ENCODE results near the gene TESK2. TPM values are rescaled to one million over a fixed set of nuclear protein-coding genes. Genes with fewer than 3 reads are reported as not detected.

TESK2 gene
- total and polyA plus RNA-seq, 7 donors = 4.3 to 9.2 (median 7.1) TPM

GRCh38 chr1:45430490-45430889 lies 60.5 kb downstream of the TESK2 start:
- no peaks in the 10 kb centered on the region for H3K4me1 ChIP-seq
- 91 to 92% methylated on average over 5 of the region's 5 CpGs for WGBS, 2 donors
- no peaks in the 10 kb centered on the region for H3K9me3 ChIP-seq
- no peak overlapping the region for H3K4me3 ChIP-seq
- intact Hi-C loops (cut with DNase I) = no loop called here
- no peaks in the 10 kb centered on the region for H3K36me3 ChIP-seq
- H3K27ac ChIP-seq = no peak overlapping the region
- DNase-seq = no peak
- TF ChIP-seq POLR2A (IDR thresholded peaks at IDR 0.05) (no peak), EP300 (IDR thresholded peaks at IDR 0.05) (no peak), POLR2AphosphoS5 (IDR thresholded peaks at IDR 0.05) (no peak), CTCF (IDR thresholded peaks at IDR 0.05) (no peak)
- no peaks in the 10 kb centered on the region for H3K27me3 ChIP-seq

GRCh38 chr1:45429561-45430159 lies 61.3 kb downstream of the TESK2 start:
- H3K4me1 ChIP-seq = no peaks in the 10 kb centered on the region
- H3K27ac ChIP-seq = no peak overlapping the region
- no peaks in the 10 kb centered on the region for H3K27me3 ChIP-seq
- 74 to 81% methylated on average over 4 of the region's 4 CpGs for WGBS, 2 donors
- intact Hi-C loops (cut with DNase I) = no loop called here
- no peak for DNase-seq
- H3K4me3 ChIP-seq = no peak overlapping the region
- no peaks in the 10 kb centered on the region for H3K9me3 ChIP-seq
- no peak for TF ChIP-seq POLR2A (IDR thresholded peaks at IDR 0.05)
- TF ChIP-seq CTCF (IDR thresholded peaks at IDR 0.05) = no peak
- TF ChIP-seq POLR2AphosphoS5 (IDR thresholded peaks at IDR 0.05) = no peak
- no peak for TF ChIP-seq EP300 (IDR thresholded peaks at IDR 0.05)
- H3K36me3 ChIP-seq = no peaks in the 10 kb centered on the region

- H3K9me3 ChIP-seq = no peaks in the 10 kb centered on the region
- WGBS, 2 donors = 78 to 84% methylated on average over 4 of the region's 4 CpGs
- intact Hi-C loops (cut with DNase I) = no loop called here
- TF ChIP-seq CTCF (IDR thresholded peaks at IDR 0.05) = no peak
- no peak for TF ChIP-seq EP300 (IDR thresholded peaks at IDR 0.05)
- no peak for TF ChIP-seq POLR2AphosphoS5 (IDR thresholded peaks at IDR 0.05)
- no peak for TF ChIP-seq POLR2A (IDR thresholded peaks at IDR 0.05)
- no peaks in the 10 kb centered on the region for H3K27me3 ChIP-seq
- H3K36me3 ChIP-seq = no peaks in the 10 kb centered on the region
- H3K4me3 ChIP-seq = no peak overlapping the region
- no peak overlapping the region for H3K27ac ChIP-seq
- DNase-seq = no peak
- H3K4me1 ChIP-seq = no peaks in the 10 kb centered on the region
These were observed 66.9 kb downstream of the TESK2 start for GRCh38 chr1:45423906-45424678.

GRCh38 chr1:45421935-45422334 lies 69.0 kb downstream of the TESK2 start:
- no peak for TF ChIP-seq CTCF (IDR thresholded peaks at IDR 0.05)
- no peak for TF ChIP-seq POLR2AphosphoS5 (IDR thresholded peaks at IDR 0.05)
- no peak for TF ChIP-seq EP300 (IDR thresholded peaks at IDR 0.05)
- no peak for TF ChIP-seq POLR2A (IDR thresholded peaks at IDR 0.05)
- 98 to 100% methylated on average over 2 of the region's 2 CpGs for WGBS, 2 donors
- Histone ChIP-seq H3K27ac (no peak overlapping the region), H3K9me3 (no peaks in the 10 kb centered on the region), H3K4me1 (no peaks in the 10 kb centered on the region), H3K4me3 (no peak overlapping the region), H3K36me3 (no peaks in the 10 kb centered on the region), H3K27me3 (no peaks in the 10 kb centered on the region)
- intact Hi-C loops (cut with DNase I) = no loop called here
- DNase-seq = no peak

Measured in sigmoid colon (tissue), 7 donors.